AG04450 (cell line): ENCODE measurements around the gene DNAJC5. TPM values are rescaled to one million over a fixed set of nuclear protein-coding genes. Genes with fewer than 3 reads are reported as not detected.
A peak's percentile ranks its signal among the peaks of the same experiment; 100 is the strongest.
"Not testable (repeated sequence)": the region's sequence is repeated elsewhere in the genome, so short reads cannot be mapped to it uniquely, and the experiment has no call there.

Experiments used
- CTCF ChIA-PET: fragments of 300-600, 350-600 bp; formaldehyde crosslinking; extraction: SDS; loops from one replicate; lab custom pipeline; 2022; ENCODE audit warnings: antibody characterized with exemption, inconsistent platforms; lab: Charles Lee
- POLR2A ChIA-PET: fragments of 350-600 bp; formaldehyde crosslinking; extraction: SDS; loops from one replicate; lab custom pipeline; 2021; ENCODE audit warnings: antibody characterized with exemption, inconsistent platforms; lab: Yijun Ruan, JAX
- DNase-seq: peaks from one replicate; pipeline ENCODE4 v3.0.0-alpha.2; 2011; ENCODE audit warnings: low read depth, low spot score
- H3K27ac ChIP-seq: one replicate; pipeline ENCODE4 v1.5.1; 2012; ENCODE audit warnings: low read depth, low read length, control low read depth
- H3K27me3 ChIP-seq: one replicate; pipeline ENCODE4 v1.6.0; 2012; ENCODE audit warnings: low read length; ENCODE audit not compliant: control insufficient read depth, insufficient read depth
- H3K4me3 ChIP-seq: 2 replicates; pipeline ENCODE4 v1.5.1; 2011; ENCODE audit warnings: mild to moderate bottlenecking, low read depth, low read length, control low read depth
- H3K9me3 ChIP-seq: 2 replicates; pipeline ENCODE4 v1.5.1; 2012; ENCODE audit warnings: low read length; ENCODE audit not compliant: control insufficient read depth, insufficient read depth
- polyA plus RNA-seq: library from polyadenylated mRNA; depleted of rRNA; stranded (reverse); fragments of >200 nt; gene quantifications from 2 replicates; pipeline ENCODE4 v1.2.3, GENCODE V29; 2011
- TF ChIP-seq, protein P1 (sequence below): IDR thresholded peaks from 2 replicates; pipeline ENCODE4 v1.5.1; 2011; ENCODE audit warnings: low read depth, low read length, control low read depth, inconsistent platforms

The DNAJC5 gene
- polyA plus RNA-seq, 1 experiment, result 36.7 TPM

- Histone ChIP-seq H3K4me3 (peak overlapping the region; percentile 66), H3K27ac (no peak overlapping the region), H3K9me3 (peaks cover 44% of the 10 kb centered on the region), H3K27me3 (no peaks in the 10 kb centered on the region)
- POLR2A ChIA-PET, result no interaction called here
- DNase-seq, result no peak
- CTCF ChIA-PET, result no interaction called here
- TF ChIP-seq, protein P1, sequence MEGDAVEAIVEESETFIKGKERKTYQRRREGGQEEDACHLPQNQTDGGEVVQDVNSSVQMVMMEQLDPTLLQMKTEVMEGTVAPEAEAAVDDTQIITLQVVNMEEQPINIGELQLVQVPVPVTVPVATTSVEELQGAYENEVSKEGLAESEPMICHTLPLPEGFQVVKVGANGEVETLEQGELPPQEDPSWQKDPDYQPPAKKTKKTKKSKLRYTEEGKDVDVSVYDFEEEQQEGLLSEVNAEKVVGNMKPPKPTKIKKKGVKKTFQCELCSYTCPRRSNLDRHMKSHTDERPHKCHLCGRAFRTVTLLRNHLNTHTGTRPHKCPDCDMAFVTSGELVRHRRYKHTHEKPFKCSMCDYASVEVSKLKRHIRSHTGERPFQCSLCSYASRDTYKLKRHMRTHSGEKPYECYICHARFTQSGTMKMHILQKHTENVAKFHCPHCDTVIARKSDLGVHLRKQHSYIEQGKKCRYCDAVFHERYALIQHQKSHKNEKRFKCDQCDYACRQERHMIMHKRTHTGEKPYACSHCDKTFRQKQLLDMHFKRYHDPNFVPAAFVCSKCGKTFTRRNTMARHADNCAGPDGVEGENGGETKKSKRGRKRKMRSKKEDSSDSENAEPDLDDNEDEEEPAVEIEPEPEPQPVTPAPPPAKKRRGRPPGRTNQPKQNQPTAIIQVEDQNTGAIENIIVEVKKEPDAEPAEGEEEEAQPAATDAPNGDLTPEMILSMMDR, result no peak
Measured at GRCh38 chr20:63968136-63968927, 73.4 kb downstream of the DNAJC5 start.

DNA sequence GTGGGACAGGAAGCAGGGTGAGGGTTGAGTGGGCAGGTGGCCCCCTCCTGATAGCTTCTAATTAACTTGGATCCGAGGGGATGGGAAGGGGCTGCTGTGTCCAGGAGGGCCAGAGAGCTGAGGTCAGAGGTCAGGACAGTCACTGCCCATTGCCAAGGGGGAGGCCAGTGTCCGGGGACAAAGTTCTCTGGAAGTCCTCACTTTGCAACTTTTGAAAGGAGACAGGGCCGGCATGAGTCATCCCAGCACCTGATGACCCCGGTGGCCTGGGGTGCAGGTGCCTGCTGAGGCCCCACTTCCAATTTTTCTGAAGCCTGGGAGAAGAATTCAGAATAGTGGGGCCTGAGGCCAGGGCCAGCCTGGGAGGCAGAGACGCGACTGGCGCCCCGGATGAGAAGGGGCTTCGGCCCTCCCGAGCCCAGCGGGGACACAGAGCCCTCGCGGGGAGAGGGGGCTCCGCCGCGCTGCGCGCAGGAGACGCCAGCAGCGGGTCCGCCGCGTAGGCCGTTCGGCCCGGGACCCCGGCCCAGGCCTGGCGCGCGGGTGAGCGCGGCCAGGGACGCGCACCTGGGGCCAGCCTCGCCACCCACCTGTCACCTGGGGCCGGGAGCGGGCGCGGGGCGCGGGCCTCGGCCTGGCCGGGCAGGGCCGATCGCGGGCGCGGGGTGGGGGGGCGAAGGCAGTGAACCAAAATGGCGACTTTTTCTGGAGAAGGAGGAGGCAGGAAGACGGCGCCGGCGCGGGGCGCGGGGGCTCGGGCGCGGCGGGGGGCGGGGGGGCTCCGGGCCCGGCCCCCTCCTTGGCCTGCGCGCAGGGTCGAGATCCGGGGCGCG, 74.2 kb downstream of the DNAJC5 start:
- Histone ChIP-seq H3K27me3 (no peaks in the 10 kb centered on the region), H3K4me3 (peak overlapping the region; percentile 66), H3K27ac (peak overlapping the region; percentile 39), H3K9me3 (peaks cover 36% of the 10 kb centered on the region)
- TF ChIP-seq, protein P1, result no peak
- no peak for DNase-seq
- ChIA-PET POLR2A (no interaction called here), CTCF (no interaction called here)

DNA sequence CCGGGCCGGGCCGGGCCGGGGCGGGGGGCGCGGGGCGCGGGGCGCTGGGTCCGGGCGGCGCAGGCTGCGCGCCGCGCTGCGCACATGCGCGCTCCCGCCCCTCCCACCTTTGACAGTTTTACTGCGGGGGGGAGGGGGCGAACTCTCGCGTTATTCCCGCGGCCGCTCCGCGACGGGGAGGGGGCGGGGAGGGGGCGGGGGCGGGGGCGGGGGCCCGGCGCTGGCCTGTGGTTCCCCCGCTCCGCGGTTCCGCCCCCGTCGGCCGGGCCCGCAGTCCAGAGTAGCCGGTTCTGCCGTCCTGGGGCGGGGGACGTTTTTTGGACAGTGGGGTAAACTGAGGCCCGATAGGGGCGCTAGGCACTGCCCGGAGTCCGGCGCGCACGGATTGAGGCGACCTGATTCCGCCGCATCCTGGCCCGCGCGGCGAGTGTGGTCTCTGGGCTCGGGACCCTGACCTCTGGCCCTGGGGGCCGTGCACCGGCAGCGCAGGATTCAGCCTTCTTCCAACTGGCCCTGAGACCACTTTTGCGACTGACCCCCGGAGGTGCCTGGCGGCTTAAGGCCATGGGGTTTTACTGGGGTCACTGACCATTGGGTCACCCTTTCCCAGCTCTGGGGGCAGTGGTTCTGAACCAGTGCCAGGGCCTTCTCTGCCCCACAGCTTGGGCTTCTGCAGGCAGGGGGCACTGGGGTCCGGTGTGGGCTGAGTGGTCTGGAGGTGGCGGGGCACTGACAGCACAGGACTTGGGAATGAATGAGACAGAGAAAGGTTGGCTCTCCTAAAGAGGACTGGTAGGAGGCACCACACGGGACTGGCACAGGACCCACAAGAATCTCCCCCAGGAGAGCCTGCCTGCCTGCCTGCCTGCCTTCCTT, 75.2 kb downstream of the DNAJC5 start, which contains the start of gene ZNF512B:
ZNF512B (minus strand) TSS at position 93 of the 876 bp plus-strand sequence. CDS start 1,980 bp downstream, outside the sequence.
- POLR2A ChIA-PET, result no interaction called here
- Histone ChIP-seq H3K4me3 (peak within 1 kb of the TSS; percentile 68), H3K27ac (peak within 1 kb of the TSS; percentile 39), H3K9me3 (peaks cover 30% of the 10 kb centered on the region), H3K27me3 (no peaks in the 10 kb centered on the region)
- TF ChIP-seq, protein P1, result no peak
- DNase-seq, result no peak
- CTCF ChIA-PET, result no interaction called here

GRCh38 chr20:63970714-63971431, 75.9 kb downstream of the DNAJC5 start:
- TF ChIP-seq, protein P1, result no peak
- H3K27me3 ChIP-seq, result no peaks in the 10 kb centered on the region
- ChIA-PET POLR2A (no interaction called here), CTCF (interaction anchor here (0.6 kb wide), 1 partner anchor 410 kb away, joined by 6 read pairs; no protein-coding TSS in a partner anchor)
- H3K4me3 ChIP-seq, result no peak overlapping the region; the same call in 1 of the 2 replicates
- peaks cover 29% of the 10 kb centered on the region for H3K9me3 ChIP-seq
- no peak for DNase-seq
- H3K27ac ChIP-seq, result no peak overlapping the region

- H3K4me3 ChIP-seq, DNase-seq, H3K27me3 ChIP-seq, POLR2A ChIA-PET: not testable (repeated sequence)
- Histone ChIP-seq H3K9me3 (peaks cover 18% of the 10 kb centered on the region), H3K27ac (peak overlapping the region; percentile 47)
- CTCF ChIA-PET, result interaction anchor here (0.6 to 2.8 kb wide), 3 partner anchors 411 to 1790 kb away, joined by 3 to 24 read pairs (median 6); no protein-coding TSS in a partner anchor
Measured at GRCh38 chr20:63971960-63972311, 77.0 kb downstream of the DNAJC5 start.
